PC-9 (cell line): ENCODE data around the gene OR8B12. TPM values are rescaled to one million over a fixed set of nuclear protein-coding genes. Genes with fewer than 3 reads are reported as not detected.

Experiments used
- BruUV-seq: library from RNA; stranded (reverse); fragments of 400-500 nt; replicated peaks from 2 replicates; lab custom pipeline; 2021; lab: Mats Ljungman, UMichigan
- CTCF ChIA-PET: fragments of 300-600 bp; sonication (Branson Sonifier 250); formaldehyde crosslinking; loops from one replicate; lab custom pipeline; 2022; ENCODE audit warnings: antibody characterized with exemption; lab: Charles Lee
- POLR2A ChIA-PET: fragments of 300-600 bp; sonication (Branson Sonifier 250); formaldehyde crosslinking; loops from one replicate; lab custom pipeline; 2022; ENCODE audit warnings: antibody characterized with exemption; ENCODE audit not compliant: unreplicated experiment; lab: Charles Lee
- DNase-seq, 2 experiments: peaks; one replicate each; pipeline versions ENCODE4 v3.0.0 to v3.0.0-alpha.2; 2015 to 2022; ENCODE audit warnings: mixed read lengths in 1 of 2
- H2AFZ ChIP-seq: fragments of 200-600 bp; sonication (generic); 2 replicates; pipeline ENCODE4 v1.8.1; 2017; ENCODE audit warnings: antibody characterized with exemption
- H3F3A ChIP-seq: fragments of 200-600 bp; sonication (generic); 2 replicates; pipeline ENCODE4 v1.8.1; 2017; ENCODE audit warnings: antibody characterized with exemption, mild to moderate bottlenecking, low read depth; ENCODE audit not compliant: insufficient read depth
- H3K27ac ChIP-seq: fragments of 200-600 bp; sonication (generic); 2 replicates; pipeline ENCODE4 v1.6.1; 2016; ENCODE audit warnings: mixed run types
- H3K27me3 ChIP-seq: fragments of 200-600 bp; sonication (generic); 2 replicates; pipeline ENCODE4 v1.6.1; 2016; ENCODE audit warnings: low read depth, mixed run types; ENCODE audit not compliant: insufficient read depth
- H3K36me3 ChIP-seq: fragments of 200-600 bp; sonication (generic); 2 replicates; pipeline ENCODE4 v1.6.1; 2016; ENCODE audit warnings: low read depth, mixed run types
- H3K4me1 ChIP-seq: fragments of 200-600 bp; sonication (generic); replicated peaks from 2 replicates; pipeline ENCODE4 v1.6.1; 2016; ENCODE audit warnings: mixed run types; ENCODE audit not compliant: insufficient read depth
- H3K4me2 ChIP-seq: fragments of 200-600 bp; sonication (generic); 2 replicates; pipeline ENCODE4 v1.6.1; 2017; ENCODE audit warnings: mixed run types
- H3K4me3 ChIP-seq: fragments of 200-600 bp; sonication (generic); 2 replicates; pipeline ENCODE4 v1.6.1; 2016; ENCODE audit warnings: mixed run types
- H3K79me2 ChIP-seq: fragments of 200-600 bp; sonication (generic); 2 replicates; pipeline ENCODE4 v1.6.1; 2017; ENCODE audit warnings: low read depth, mixed run types
- H3K9me2 ChIP-seq: fragments of 200-600 bp; sonication (generic); 2 replicates; pipeline ENCODE4 v1.8.1; 2017; ENCODE audit warnings: mild to moderate bottlenecking; ENCODE audit not compliant: insufficient read depth
- H3K9me3 ChIP-seq: fragments of 200-600 bp; sonication (generic); 2 replicates; pipeline ENCODE4 v1.8.1; 2016; ENCODE audit warnings: low read depth; ENCODE audit not compliant: insufficient read depth
- H4K20me1 ChIP-seq: fragments of 200-600 bp; sonication (generic); 2 replicates; pipeline ENCODE4 v1.8.1; 2017; ENCODE audit not compliant: insufficient read depth
- EZH2 ChIP-seq: fragments of 200-600 bp; sonication (generic); IDR thresholded peaks from 2 replicates; pipeline ENCODE4 v1.8.0; 2017; ENCODE audit warnings: antibody characterized with exemption, low read depth
- intact Hi-C: fragments of 100-400 bp; cut with micrococcal nuclease; formaldehyde crosslinking; loops from one replicate; pipeline ENCODE4 v1.10.0; 2022; ENCODE audit not compliant: unreplicated experiment
- total RNA-seq: library from RNA; stranded (reverse); gene quantifications from 2 replicates; pipeline ENCODE4 v1.2.3, GENCODE V29; 2021
- TF ChIP-seq, protein P1 (sequence below): fragments of 200-600 bp; sonication (generic); conservative IDR thresholded peaks from 2 replicates; pipeline ENCODE4 v1.6.1; 2017; ENCODE audit warnings: mixed run types, antibody characterized with exemption, mild to moderate bottlenecking, moderate library complexity

The OR8B12 gene
- total RNA-seq, 1 experiment from 2014 or later: not detected

DNA sequence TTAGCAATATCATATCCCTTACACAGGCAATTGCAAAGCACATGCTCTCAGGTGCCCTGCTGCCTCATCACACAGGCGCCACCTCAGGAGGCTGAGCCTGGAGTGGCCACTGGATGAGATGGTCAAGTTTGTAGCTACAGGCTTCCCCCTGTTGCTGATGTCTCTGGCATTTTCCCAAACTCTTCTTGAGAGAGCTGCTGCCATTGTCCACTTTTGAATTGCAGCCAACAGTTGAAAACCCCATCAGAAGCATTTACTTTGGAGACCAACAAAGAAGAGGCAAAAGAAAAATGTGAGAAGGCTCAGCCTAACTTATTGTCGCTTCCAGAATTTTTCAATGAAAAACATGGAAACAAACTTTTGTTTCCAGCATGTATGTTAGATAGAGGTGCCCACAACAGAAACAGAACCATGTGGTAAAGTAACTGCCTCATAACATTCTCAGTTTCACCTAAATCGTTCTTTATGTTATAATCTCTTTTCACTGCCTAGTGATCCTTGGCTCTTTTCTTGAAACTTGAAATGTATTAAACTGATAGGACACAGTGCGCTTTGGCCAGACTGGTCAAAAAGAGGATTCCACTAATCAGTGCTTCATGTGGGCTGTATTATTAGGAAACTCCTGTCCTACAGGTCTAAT is 50.3 kb downstream of the OR8B12 start:
- Histone ChIP-seq H3K4me1 (no peaks in the 10 kb centered on the region), H3F3A (no peaks in the 10 kb centered on the region), H4K20me1 (no peaks in the 10 kb centered on the region), H3K4me3 (no peak overlapping the region), H3K79me2 (no peaks in the 10 kb centered on the region), H3K9me3 (no peaks in the 10 kb centered on the region), H3K36me3 (no peaks in the 10 kb centered on the region), H3K9me2 (no peaks in the 10 kb centered on the region), H3K27me3 (0 out of 2 replicates have a peak, but pooled peaks cover 14% of the 10 kb centered on the region), H3K27ac (no peak overlapping the region), H2AFZ (no peak overlapping the region), H3K4me2 (no peak overlapping the region)
- intact Hi-C loops: no loop called here
- no peak for DNase-seq
- ChIA-PET CTCF (no interaction called here), POLR2A (no interaction called here)
- BruUV-seq: no TSS peak
- TF ChIP-seq EZH2: no peak
- TF ChIP-seq, protein P1, sequence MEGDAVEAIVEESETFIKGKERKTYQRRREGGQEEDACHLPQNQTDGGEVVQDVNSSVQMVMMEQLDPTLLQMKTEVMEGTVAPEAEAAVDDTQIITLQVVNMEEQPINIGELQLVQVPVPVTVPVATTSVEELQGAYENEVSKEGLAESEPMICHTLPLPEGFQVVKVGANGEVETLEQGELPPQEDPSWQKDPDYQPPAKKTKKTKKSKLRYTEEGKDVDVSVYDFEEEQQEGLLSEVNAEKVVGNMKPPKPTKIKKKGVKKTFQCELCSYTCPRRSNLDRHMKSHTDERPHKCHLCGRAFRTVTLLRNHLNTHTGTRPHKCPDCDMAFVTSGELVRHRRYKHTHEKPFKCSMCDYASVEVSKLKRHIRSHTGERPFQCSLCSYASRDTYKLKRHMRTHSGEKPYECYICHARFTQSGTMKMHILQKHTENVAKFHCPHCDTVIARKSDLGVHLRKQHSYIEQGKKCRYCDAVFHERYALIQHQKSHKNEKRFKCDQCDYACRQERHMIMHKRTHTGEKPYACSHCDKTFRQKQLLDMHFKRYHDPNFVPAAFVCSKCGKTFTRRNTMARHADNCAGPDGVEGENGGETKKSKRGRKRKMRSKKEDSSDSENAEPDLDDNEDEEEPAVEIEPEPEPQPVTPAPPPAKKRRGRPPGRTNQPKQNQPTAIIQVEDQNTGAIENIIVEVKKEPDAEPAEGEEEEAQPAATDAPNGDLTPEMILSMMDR: no peak

Other genes with a start within 250 kb of the OR8B12 start
- not detected in 2 replicates for gene OR8D1, start 229.7 kb downstream of the OR8B12 start, total RNA-seq
- gene OR8D2, start 223.5 kb downstream of the OR8B12 start, total RNA-seq: not detected in 2 replicates
- gene OR8B2, start 159.2 kb downstream of the OR8B12 start, total RNA-seq: not detected in 2 replicates
- not detected in 2 replicates for gene OR8B3, start 144.6 kb downstream of the OR8B12 start, total RNA-seq
- not detected in 2 replicates for gene OR8B4, start 118.8 kb downstream of the OR8B12 start, total RNA-seq
- not detected in 2 replicates for gene OR8B8, start 98.0 kb downstream of the OR8B12 start, total RNA-seq
- not detected in 2 replicates for gene OR8A1, start 26.3 kb upstream of the OR8B12 start, total RNA-seq
- gene PANX3, start 67.8 kb upstream of the OR8B12 start, total RNA-seq: not detected in 2 replicates
- 22.3 and 24.3 TPM in 2 replicates for gene TBRG1, start 79.2 kb upstream of the OR8B12 start, total RNA-seq
- 29.2 and 37.9 TPM in 2 replicates for gene SIAE, start 130.1 kb upstream of the OR8B12 start, total RNA-seq
- gene SPA17, start 130.2 kb upstream of the OR8B12 start, total RNA-seq: 6.1 and 15.7 TPM in 2 replicates
- gene NRGN, start 196.3 kb upstream of the OR8B12 start, total RNA-seq: 6.8 and 10.2 TPM in 2 replicates
- 12.4 and 13.6 TPM in 2 replicates for gene VSIG2, start 208.6 kb upstream of the OR8B12 start, total RNA-seq
- gene ESAM, start 218.6 kb upstream of the OR8B12 start, total RNA-seq: 13.5 and 15.3 TPM in 2 replicates